Ovary (tissue), 3 donors: Measurements from ENCODE around the gene BLTP3B.

Experiments used
- EP300 ChIP-seq: sonication (generic); formaldehyde crosslinking; IDR thresholded peaks from one replicate; pipeline ENCODE4 v1.6.1; 2017; ENCODE audit warnings: antibody characterized with exemption
- POLR2A ChIP-seq: fragments of 450-650 bp; IDR thresholded peaks from one replicate; pipeline ENCODE4 v1.6.1; 2017; ENCODE audit warnings: antibody characterized with exemption, mild to moderate bottlenecking, moderate library complexity
- TF ChIP-seq, protein P1 (sequence below), 3 donors: fragments of 450-650 bp in 2 of 3; fragments of 200-600 bp in 1 of 3; IDR thresholded peaks; one replicate each; pipeline versions ENCODE4 v1.5.1 to v1.8.0; 2016 to 2022; ENCODE audit warnings: antibody characterized with exemption in 3 of 3, mild to moderate bottlenecking in 1 of 3
- donor health status: DM: no; HTN: no; CAD: no.

DNA sequence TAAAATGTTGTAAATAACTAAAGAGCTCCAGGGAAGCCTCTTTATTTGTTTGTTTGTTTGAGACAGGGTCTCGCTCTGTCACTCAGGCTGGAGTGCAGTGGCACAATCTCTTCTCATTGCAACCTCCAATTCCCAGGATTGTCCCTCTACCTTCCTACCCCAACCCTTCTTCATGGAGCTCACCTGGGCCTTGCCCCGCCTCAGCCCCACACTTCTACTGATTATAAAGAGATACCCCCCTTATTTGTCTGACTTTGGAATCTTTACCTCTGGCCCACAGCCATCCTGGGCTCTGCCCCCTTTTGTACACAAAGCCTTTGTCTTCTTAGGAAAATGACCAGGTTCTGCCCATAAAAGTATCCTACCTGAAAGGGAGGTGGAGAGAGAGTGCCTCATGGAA is 9.1 kb upstream of the BLTP3B start:
- TF ChIP-seq, protein P1, sequence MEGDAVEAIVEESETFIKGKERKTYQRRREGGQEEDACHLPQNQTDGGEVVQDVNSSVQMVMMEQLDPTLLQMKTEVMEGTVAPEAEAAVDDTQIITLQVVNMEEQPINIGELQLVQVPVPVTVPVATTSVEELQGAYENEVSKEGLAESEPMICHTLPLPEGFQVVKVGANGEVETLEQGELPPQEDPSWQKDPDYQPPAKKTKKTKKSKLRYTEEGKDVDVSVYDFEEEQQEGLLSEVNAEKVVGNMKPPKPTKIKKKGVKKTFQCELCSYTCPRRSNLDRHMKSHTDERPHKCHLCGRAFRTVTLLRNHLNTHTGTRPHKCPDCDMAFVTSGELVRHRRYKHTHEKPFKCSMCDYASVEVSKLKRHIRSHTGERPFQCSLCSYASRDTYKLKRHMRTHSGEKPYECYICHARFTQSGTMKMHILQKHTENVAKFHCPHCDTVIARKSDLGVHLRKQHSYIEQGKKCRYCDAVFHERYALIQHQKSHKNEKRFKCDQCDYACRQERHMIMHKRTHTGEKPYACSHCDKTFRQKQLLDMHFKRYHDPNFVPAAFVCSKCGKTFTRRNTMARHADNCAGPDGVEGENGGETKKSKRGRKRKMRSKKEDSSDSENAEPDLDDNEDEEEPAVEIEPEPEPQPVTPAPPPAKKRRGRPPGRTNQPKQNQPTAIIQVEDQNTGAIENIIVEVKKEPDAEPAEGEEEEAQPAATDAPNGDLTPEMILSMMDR (IDR thresholded peaks at IDR 0.05) = no peak
- no peak for TF ChIP-seq POLR2A
- TF ChIP-seq EP300 = no peak
